Hematopoietic multipotent progenitor cell treated with erythropoietin and hydrocortisone succinate and interleukin-3 and kit ligand, for 4 days (in vitro differentiated cells): ENCODE results near the gene TMEM100.

ENCODE experiments used
- DNase-seq: peaks from one replicate; pipeline ENCODE4 v3.0.0-alpha.2; 2015

TMEM100 gene

DNA sequence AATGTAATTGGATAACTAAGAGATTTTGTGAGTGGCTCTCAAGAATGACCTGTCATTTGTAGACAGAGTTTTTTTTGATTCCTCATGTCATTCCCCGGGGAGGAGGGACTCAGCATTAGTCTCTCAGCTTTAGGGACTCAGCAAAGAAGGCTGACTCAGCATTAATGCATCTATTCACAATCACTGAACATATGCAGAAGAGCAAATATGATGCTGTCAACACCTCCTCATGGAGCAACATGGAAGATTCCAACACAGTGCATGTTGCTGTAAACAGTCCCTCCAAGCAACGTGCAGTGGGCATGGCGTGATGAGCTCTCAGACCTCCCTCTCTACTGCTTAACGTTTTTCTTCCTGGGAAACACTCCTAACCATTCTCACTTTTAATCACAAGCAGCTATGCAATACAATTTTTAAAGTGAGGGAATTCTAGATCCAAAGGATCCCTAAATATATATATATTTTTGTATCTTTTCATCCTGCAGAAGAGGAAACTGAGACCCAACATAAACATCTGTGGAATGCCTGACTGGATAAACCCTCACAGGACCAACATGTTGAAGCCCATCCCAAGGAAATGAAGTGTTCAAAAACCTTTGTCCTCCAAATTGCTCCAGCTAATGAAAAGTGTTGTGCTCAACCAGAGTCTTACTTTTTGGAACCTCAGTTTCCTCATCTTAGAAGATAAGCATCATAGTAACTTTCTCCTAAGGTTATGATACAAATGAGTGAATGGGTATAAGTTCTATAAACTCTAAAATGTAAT is 38.9 kb downstream of the TMEM100 start:
- no peak for DNase-seq

DNA sequence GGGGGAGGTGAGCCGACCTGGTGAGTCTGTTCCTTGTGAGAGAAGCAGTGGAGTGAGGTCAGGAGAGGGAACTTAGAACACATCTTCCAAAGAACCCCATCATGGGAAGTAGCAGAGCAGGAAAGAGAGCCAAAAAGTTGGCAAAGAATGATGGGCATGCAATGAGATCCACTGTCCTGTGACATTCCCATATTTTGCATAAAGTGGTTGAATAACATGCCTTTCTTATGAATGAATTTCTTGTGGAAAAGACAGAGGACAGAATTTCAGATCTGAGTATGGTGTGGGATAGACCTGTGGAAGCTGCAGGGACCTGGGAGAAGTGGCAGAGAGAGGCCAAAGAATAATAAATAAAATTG is 41.3 kb downstream of the TMEM100 start:
- DNase-seq: no peak

DNA sequence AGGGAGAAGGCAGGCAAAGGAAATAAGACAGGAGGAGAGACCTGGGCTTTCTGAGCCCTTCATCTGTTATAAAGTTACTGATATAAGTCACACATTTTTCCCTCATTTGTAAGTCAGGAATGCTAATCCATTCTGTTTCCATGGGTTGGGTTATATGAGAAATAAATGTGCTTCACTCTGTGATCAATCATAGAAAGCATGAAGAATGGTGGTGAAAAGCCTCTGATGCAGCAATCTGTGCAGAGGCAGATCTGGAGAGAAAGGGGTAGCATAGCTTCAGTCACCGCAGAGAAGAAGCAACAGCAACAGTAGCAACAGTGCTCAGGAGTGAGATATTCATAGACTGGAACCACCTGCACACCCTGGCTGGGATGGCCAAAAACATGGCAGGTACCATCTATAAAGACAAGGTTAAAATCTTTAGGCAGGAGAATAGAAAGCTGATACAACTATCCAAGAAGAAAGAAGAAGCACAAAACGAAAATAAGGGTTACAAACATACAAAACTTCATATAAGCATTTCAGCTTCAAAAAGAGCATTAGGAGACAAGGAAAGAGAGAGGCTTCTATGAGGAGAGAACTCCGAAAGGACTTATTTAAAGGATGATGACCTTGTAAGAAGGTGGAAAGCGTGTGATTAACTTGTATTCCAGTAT is 41.9 kb downstream of the TMEM100 start:
- DNase-seq: no peak

DNA sequence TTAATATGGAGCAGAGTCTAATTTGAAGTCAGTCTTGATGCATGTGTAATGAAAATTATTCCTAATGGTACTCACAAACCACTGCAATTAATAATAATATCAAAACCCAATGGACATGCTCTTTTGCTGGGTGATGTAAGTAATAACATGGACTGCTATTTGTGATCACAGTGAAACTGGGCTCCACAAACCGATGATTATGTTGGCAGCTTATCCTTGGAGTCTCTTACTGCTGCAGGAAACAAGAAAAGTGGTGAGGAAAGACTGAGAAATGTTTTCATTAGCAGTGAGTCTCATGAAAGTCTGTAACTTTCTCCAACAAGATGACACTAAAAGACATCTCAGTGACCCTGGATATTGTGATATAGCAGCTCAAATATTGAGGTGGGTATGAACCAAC is 45.2 kb downstream of the TMEM100 start:
- no peak for DNase-seq

GRCh38 chr17:55676274-55676673 is 46.4 kb downstream of the TMEM100 start:
- DNase-seq: no peak

GRCh38 chr17:55673743-55674506 is 48.7 kb downstream of the TMEM100 start:
- DNase-seq: peak; percentile 22

DNA sequence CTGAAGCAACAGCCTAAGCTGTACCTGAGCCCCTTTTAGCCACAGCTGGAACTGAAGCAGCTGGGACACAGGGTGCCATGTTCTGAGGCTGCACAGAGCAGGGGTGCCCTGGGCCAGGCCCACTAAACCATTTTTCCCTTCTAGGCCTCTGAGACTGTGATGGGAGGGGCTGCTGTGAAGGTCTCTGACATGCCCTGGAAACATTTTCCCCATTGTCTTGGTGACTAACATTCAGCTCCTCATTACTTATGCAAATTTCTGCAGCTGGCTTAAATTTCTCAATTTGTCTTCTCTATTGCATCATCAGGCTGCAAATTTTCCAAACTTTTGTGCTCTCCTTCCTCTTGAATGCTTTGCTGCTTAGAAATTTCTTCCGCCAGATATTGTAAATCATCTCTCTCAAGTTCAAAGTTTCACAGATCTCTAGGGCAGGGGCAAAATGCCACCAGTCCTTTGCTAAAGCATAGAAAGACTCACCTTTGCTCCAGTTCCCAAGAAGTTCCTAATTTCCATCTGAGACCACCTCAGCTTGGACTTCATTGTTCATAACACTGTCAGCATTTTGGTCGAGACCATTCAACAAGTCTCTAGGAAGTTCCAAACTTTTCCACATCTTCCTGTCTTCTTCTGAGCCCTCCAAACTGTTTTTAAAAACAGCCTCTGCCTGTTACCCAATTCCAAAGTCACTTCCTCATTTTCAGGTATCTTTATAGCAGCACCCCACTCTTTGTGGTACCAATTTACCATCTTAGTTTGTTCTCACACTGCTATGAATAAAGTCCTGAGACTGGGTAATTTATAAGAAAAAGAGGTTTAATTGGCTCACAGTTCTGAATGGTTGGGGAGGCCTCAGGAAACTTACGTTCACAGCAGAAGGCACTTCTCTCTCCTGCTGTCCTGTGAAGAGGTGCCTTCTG is 49.8 kb downstream of the TMEM100 start:
- peak; percentile 41 for DNase-seq

GRCh38 chr17:55672010-55672409 is 50.7 kb downstream of the TMEM100 start:
- peak; percentile 17 for DNase-seq
